Mesothelial cell of epicardium (in vitro differentiated cells): ENCODE results near the gene CAPRIN2. TPM values are rescaled to one million over a fixed set of nuclear protein-coding genes. Genes with fewer than 3 reads are reported as not detected.

Experiments used
- DNase-seq, 2 experiments: peaks; one replicate each; pipeline ENCODE4 v3.0.0; 2021; ENCODE audit warnings: low spot score in 2 of 2; ENCODE audit not compliant: unreplicated experiment in 2 of 2
- H3K27ac Mint-ChIP-seq: 2 replicates; pipeline ENCODE4 v1.8.0; 2021; ENCODE audit warnings: mixed read lengths
- H3K27me3 Mint-ChIP-seq: 2 replicates; pipeline ENCODE4 v1.8.0; 2021; ENCODE audit warnings: low read depth, mixed read lengths
- H3K36me3 Mint-ChIP-seq: 2 replicates; pipeline ENCODE4 v1.8.0; 2021; ENCODE audit warnings: mixed read lengths
- H3K4me1 Mint-ChIP-seq: 2 replicates; pipeline ENCODE4 v1.8.0; 2021; ENCODE audit warnings: mixed read lengths
- H3K4me3 Mint-ChIP-seq: 2 replicates; pipeline ENCODE4 v1.8.0; 2021; ENCODE audit warnings: mild to moderate bottlenecking, moderate library complexity, mixed read lengths
- H3K9me3 Mint-ChIP-seq: 2 replicates; pipeline ENCODE4 v1.8.0; 2021; ENCODE audit warnings: mixed read lengths
- CTCF ChIP-seq: fragments of 200-600 bp; sonication (generic); IDR thresholded peaks from one replicate; pipeline ENCODE4 v1.5.0; 2021; ENCODE audit warnings: antibody characterized with exemption; ENCODE audit not compliant: unreplicated experiment
- total RNA-seq: library from RNA; stranded (reverse); gene quantifications from 3 replicates; pipeline ENCODE4 v1.2.1, GENCODE V29; 2021

CAPRIN2 gene
- total RNA-seq, 1 donor from 2014 or later, result 41.4 TPM

- Mint-ChIP-seq H3K27me3 (no peaks in the 10 kb centered on the region), H3K27ac (no peak overlapping the region), H3K4me1 (no peaks in the 10 kb centered on the region)
These were observed 34.0 kb upstream of the CAPRIN2 start for GRCh38 chr12:30788754-30789153.

GRCh38 chr12:30785630-30786029, 30.9 kb upstream of the CAPRIN2 start:
- peaks cover 42% of the 10 kb centered on the region for H3K9me3 Mint-ChIP-seq
- TF ChIP-seq CTCF, result no peak
- H3K36me3 Mint-ChIP-seq, result peaks cover 26% of the 10 kb centered on the region
- no peak overlapping the region for H3K27ac Mint-ChIP-seq
- H3K4me3 Mint-ChIP-seq, result no peak overlapping the region
- H3K27me3 Mint-ChIP-seq, result no peaks in the 10 kb centered on the region
- DNase-seq, result no peak
- no peaks in the 10 kb centered on the region for H3K4me1 Mint-ChIP-seq

More at GRCh38 chr12:30788754-30789153, 34.0 kb upstream of the CAPRIN2 start:
- Mint-ChIP-seq H3K9me3 (peaks cover 27% of the 10 kb centered on the region), H3K36me3 (peaks cover 26% of the 10 kb centered on the region), H3K4me3 (no peak overlapping the region)
- TF ChIP-seq CTCF, result no peak
- no peak for DNase-seq

GRCh38 chr12:30784508-30784907, 29.8 kb upstream of the CAPRIN2 start:
- Mint-ChIP-seq H3K4me3 (no peak overlapping the region), H3K4me1 (no peaks in the 10 kb centered on the region), H3K36me3 (peaks cover 26% of the 10 kb centered on the region), H3K27me3 (no peaks in the 10 kb centered on the region), H3K27ac (no peak overlapping the region), H3K9me3 (peaks cover 42% of the 10 kb centered on the region)
- no peak for TF ChIP-seq CTCF
- DNase-seq, result no peak

- H3K4me3 Mint-ChIP-seq, result no peak overlapping the region
- H3K4me1 Mint-ChIP-seq, result no peaks in the 10 kb centered on the region
- peaks cover 45% of the 10 kb centered on the region for H3K9me3 Mint-ChIP-seq
- no peaks in the 10 kb centered on the region for H3K27me3 Mint-ChIP-seq
- DNase-seq, result no peak
- peaks cover 23% of the 10 kb centered on the region for H3K36me3 Mint-ChIP-seq
- TF ChIP-seq CTCF, result no peak
- H3K27ac Mint-ChIP-seq, result no peak overlapping the region
These were observed 29.2 kb upstream of the CAPRIN2 start for GRCh38 chr12:30783946-30784345.

DNA sequence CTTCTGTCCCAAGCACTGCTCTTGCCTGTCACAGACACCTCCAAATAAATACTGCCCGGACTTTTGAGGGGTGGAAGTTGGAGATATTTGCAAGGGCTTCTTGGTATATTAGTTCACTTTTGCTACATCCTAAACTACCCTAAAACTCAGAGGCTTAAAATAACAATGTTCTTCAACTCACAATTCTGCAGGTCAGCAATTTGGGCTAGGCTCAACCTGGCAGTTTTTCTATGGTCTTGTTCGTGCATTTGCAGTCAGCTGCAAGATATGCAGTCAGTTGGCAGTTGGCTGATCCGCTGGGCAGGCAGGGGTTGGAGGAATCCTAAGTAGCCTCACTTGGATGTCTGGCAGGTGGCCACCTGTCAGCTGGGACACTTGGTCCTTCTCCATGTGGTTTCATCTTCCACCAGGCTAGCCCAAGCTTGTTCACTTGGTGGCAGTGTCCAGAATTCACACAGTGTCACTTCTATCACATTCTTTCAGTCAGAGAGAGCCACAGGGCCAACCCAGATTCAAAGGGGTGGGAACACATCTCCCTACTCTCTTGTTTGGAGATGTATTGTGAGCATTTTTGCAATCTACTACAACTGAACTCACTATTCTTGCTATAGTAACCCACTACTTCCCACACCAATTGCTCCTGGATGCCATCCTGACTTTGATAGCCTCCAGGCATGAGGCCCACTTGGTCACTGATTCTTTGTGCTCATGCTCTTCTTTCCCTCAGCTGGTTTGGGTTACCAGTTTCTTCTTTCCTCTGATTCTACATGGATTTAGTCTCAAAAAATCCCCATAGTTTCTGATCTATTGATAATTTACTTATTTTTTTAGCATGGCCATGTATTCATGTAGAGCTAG, 27.8 kb upstream of the CAPRIN2 start:
- H3K36me3 Mint-ChIP-seq, result peaks cover 30% of the 10 kb centered on the region
- H3K9me3 Mint-ChIP-seq, result peaks cover 59% of the 10 kb centered on the region
- H3K27ac Mint-ChIP-seq, result no peak overlapping the region
- no peak for DNase-seq
- no peaks in the 10 kb centered on the region for H3K4me1 Mint-ChIP-seq
- H3K4me3 Mint-ChIP-seq, result no peak overlapping the region
- no peaks in the 10 kb centered on the region for H3K27me3 Mint-ChIP-seq
- TF ChIP-seq CTCF, result no peak
